Measurements from ENCODE around the gene PRDM9.
"Not testable (repeated sequence)": the region's sequence is repeated elsewhere in the genome, so short reads cannot be mapped to it uniquely, and the experiment has no call there.

The PRDM9 gene

DNA sequence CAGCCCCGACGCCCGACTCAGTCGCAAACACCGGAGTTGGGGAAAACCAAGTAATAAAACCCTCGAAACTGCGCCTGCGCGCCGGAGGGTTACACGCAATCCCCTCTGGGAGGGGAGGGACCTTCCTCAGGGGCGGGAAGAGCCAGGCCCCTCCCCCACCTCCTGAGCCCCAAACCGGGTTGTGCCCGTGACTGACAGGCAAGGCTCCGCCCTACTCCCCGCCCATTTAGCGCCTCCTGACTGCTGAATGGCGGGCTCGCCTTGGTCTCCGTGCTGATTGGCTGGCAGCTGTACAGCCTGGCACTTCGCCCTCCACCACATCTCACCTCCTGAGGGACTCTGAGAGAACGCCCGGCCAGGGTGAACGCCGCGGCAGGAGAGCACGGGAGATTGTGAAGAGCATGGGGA is at the start of gene PRDM9:
Gene PRDM9 (plus strand): TSS at position 332 of the 408 bp plus-strand sequence. CDS start 1,425 bp downstream, outside the sequence.
- DNase-seq: peak; percentile 53

GRCh38 chr5:23457780-23458179 is 49.6 kb upstream of the PRDM9 start:
- no peak for DNase-seq

- no peak for DNase-seq
Measured at GRCh38 chr5:23459214-23459613, 48.2 kb upstream of the PRDM9 start.

- DNase-seq: peak; percentile 16
Measured at GRCh38 chr5:23461576-23461975, 45.8 kb upstream of the PRDM9 start.

DNA sequence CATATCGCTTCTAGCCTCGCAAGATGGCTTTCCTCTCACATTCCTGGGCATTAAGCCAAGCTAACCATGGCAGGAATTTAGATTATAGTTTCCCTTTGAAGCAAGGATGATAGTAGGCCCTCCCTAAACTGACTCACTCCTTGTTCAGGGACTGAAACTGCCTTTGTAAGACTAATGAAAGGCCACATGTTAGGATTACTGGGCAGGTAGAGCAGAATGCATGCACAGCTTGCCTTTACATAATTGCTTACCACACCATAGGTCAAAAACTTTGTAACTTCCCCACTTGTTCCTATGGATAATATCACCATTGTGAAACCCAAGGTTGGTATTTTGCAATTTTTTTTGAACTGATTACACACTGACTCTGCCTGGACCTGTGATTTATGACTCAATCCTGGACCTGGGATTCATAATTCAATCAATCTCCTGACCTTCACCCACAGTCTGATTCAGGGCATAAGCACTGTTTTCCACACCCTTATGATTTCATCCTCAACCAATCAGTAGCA is 41.0 kb upstream of the PRDM9 start:
- DNase-seq: no peak

DNA sequence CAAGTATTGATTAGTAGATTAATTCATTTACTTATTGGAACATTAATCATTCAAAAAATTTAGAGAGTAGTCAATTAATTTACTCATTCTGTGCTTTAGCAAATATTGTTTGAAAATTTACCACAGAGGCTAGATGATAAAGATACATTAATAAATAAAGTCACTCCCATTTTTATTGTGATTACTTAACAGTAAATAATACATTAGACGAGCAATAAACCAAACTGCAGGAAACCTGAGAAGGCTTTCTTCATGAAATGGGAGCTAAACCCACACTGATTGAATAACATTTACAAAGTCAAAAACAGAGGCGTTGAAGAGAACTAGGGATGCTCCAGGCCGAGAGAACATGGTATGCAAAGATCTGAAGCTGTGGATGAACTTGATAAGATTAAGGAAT is 38.8 kb upstream of the PRDM9 start:
- no peak for DNase-seq

GRCh38 chr5:23473915-23474314 is 33.5 kb upstream of the PRDM9 start:
- DNase-seq: no peak

GRCh38 chr5:23474315-23474714 is 33.1 kb upstream of the PRDM9 start:
- no peak for DNase-seq

- DNase-seq: no peak
Measured at GRCh38 chr5:23476580-23476979, 30.8 kb upstream of the PRDM9 start.

- DNase-seq: no peak
Measured at GRCh38 chr5:23482642-23483041, 24.8 kb upstream of the PRDM9 start.

- no peak for DNase-seq
Measured at GRCh38 chr5:23483090-23483489, 24.3 kb upstream of the PRDM9 start.

- DNase-seq: no peak
Measured at GRCh38 chr5:23484096-23484495, 23.3 kb upstream of the PRDM9 start.

DNA sequence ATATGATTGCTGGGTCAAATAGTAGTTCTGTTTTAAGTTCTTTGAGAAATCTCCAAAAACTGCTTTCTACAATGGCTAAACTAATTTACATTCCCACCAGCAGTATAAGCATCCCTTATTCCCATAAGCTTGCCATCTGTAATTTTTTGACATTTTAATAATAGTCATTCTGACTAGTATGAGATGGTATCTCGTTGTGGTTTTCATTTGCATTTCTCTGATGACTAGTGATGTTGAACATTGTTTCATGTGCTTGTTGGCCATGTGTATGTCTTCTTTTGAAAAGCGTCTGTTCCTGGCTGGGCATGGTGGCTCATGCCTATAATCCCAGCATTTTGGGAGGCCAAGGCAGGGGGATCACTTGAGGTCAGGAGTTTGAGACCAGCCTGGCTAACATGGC is 21.2 kb upstream of the PRDM9 start:
- not testable (repeated sequence) for DNase-seq

DNA sequence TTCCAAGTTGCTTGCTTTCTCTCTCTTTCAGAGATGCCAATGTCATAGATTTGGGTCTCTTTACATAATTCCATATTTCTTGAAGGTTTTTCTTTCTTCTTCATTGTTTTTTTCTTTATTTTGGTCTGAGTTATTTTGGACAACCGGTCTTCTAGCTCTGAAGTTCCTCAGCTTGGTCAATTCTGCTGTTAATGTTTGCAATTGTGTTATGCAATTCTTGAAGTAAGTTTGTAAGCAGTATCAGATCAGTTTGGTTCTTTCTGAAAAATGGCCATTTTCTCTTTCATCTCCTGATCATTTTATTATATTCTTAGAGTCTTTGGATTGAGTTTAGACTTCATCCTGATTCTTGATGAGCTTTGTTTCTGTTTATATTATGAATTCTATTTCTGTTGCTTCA is 16.4 kb upstream of the PRDM9 start:
- no peak for DNase-seq

DNA sequence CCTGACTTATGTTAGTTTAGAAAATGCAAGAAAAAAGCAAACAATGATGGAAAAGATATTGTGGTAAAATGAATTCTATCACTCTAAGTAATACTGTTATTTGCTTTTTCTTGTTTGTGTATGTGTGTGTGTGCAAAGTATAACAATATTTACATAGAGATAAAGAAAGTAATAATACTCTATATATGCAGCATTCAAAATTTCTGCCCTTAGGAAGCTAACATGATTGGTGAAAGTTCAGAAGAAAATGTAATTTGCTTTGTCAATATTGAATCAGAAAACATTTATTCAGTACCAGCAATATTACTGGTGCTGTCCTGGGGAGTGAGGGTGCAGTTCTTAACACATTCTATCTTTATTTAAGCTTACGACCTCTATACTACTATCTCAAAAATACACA is 12.9 kb upstream of the PRDM9 start:
- DNase-seq: no peak

GRCh38 chr5:23496576-23496975 is 10.8 kb upstream of the PRDM9 start:
- no peak for DNase-seq

- peak; percentile 45 for DNase-seq
Measured at GRCh38 chr5:23506329-23507236, 826 bp upstream of the PRDM9 start.

DNA sequence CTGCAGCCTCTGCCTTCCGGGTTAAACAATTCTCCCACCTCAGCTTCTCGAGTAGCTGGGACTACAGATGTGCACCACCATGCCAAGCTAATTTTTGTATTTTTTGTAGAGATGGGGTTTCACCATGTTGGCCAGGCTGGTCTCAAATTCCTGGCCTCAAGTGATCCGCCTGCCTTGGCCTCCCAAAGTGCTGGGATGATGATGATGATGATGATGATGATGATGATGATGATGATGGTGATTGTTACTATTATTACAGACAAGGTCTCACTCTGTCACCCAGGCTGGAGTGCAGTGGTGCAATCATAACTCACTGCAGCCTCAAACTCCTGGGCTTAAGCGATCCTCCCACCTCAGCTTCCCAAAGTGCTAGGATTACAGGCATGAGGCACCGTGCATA is 3.0 kb downstream of the PRDM9 start:
- DNase-seq: not testable (repeated sequence)

DNA sequence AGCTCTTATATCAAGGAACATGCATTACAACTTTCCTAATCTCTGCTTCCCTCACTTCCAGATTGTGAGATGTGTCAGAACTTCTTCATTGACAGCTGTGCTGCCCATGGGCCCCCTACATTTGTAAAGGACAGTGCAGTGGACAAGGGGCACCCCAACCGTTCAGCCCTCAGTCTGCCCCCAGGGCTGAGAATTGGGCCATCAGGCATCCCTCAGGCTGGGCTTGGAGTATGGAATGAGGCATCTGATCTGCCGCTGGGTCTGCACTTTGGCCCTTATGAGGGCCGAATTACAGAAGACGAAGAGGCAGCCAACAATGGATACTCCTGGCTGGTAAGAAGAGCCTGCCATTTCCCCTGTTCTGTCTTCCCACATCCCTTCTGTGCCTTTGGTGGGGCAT is 15.1 kb downstream of the PRDM9 start:
- no peak for DNase-seq

GRCh38 chr5:23523031-23523430 is 15.6 kb downstream of the PRDM9 start:
- no peak for DNase-seq

GRCh38 chr5:23523998-23524397 is 16.6 kb downstream of the PRDM9 start:
- no peak for DNase-seq

- DNase-seq: no peak
Measured at GRCh38 chr5:23525751-23526150, 18.3 kb downstream of the PRDM9 start.

- not testable (repeated sequence) for DNase-seq
Measured at GRCh38 chr5:23526616-23527015, 19.2 kb downstream of the PRDM9 start.

GRCh38 chr5:23527216-23527920 is 20.0 kb downstream of the PRDM9 start:
- DNase-seq: not testable (repeated sequence)

Data from eye (tissue), 1 donor.